ENCODE results near the gene CCDC159. TPM values are rescaled to one million over a fixed set of nuclear protein-coding genes. Genes with fewer than 3 reads are reported as not detected.
A peak's percentile ranks its signal among the peaks of the same experiment; 100 is the strongest.

Gene CCDC159
- total and polyA plus RNA-seq, 2 of the 13 experiments (the other 11 are each of a cell fraction or from before 2014, with no cell fraction given): 1.7 to 6.3 TPM

DNA sequence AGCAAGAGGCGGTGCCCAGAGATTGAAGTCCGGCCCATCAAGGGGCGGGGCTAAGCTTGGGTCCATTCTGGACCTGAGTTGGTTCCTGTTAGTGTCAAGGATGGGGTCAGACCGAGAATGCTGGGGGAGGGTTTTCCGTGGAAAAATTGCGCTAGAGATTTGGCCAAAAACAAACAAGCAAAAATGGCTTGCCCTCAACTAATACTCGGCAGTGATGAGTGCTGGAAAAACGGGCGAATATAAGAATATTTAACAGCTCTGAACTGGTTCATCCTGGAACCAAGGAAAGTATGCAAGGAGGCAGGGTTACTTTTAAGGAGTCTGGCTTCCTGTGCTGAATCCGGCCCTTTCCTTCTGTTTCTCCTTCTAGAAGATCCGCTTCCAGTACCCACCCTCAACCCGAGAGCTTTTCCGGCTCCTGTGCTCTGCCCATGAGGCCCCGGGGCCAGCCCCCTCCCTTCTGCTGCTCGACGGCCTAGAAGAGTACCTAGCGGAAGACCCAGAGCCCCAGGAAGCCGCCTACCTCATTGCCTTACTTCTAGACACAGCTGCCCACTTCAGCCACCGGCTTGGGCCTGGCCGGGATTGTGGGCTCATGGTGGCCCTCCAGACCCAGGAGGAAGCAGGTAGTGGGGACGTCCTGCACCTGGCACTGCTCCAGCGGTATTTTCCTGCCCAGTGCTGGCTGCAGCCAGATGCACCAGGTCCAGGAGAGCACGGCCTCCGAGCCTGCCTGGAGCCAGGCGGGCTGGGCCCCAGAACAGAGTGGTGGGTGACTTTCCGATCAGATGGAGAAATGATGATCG, 29.0 kb downstream of the CCDC159 start (continued):
- TF ChIP-seq NR2C2 (CRISPR knock-in tag; IDR thresholded peaks at IDR 0.05; ENCODE audit: borderline replicate concordance): no peak; the same call in 1 of the 2 replicates
- TF ChIP-seq, protein P1, sequence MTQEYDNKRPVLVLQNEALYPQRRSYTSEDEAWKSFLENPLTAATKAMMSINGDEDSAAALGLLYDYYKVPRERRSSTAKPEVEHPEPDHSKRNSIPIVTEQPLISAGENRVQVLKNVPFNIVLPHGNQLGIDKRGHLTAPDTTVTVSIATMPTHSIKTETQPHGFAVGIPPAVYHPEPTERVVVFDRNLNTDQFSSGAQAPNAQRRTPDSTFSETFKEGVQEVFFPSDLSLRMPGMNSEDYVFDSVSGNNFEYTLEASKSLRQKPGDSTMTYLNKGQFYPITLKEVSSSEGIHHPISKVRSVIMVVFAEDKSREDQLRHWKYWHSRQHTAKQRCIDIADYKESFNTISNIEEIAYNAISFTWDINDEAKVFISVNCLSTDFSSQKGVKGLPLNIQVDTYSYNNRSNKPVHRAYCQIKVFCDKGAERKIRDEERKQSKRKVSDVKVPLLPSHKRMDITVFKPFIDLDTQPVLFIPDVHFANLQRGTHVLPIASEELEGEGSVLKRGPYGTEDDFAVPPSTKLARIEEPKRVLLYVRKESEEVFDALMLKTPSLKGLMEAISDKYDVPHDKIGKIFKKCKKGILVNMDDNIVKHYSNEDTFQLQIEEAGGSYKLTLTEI (CRISPR knock-in tag; conservative IDR thresholded peaks at IDR 0.05): no peak
- no peak for TF ChIP-seq ZSCAN21 (CRISPR knock-in tag; IDR thresholded peaks at IDR 0.05; ENCODE audit: borderline replicate concordance)
- TF ChIP-seq NAIF1 (CRISPR knock-in tag; IDR thresholded peaks at IDR 0.05; ENCODE audit: borderline replicate concordance): no peak; the same call in 1 of the 2 replicates
- TF ChIP-seq NFIB (CRISPR knock-in tag; IDR thresholded peaks at IDR 0.05; ENCODE audit: borderline replicate concordance): no peak
- no peak for TF ChIP-seq ATRX (CRISPR knock-in tag; IDR thresholded peaks at IDR 0.05; ENCODE audit: borderline replicate concordance)
- TF ChIP-seq GTF3A (CRISPR knock-in tag; conservative IDR thresholded peaks at IDR 0.05): no peak
- TF ChIP-seq, protein P2, sequence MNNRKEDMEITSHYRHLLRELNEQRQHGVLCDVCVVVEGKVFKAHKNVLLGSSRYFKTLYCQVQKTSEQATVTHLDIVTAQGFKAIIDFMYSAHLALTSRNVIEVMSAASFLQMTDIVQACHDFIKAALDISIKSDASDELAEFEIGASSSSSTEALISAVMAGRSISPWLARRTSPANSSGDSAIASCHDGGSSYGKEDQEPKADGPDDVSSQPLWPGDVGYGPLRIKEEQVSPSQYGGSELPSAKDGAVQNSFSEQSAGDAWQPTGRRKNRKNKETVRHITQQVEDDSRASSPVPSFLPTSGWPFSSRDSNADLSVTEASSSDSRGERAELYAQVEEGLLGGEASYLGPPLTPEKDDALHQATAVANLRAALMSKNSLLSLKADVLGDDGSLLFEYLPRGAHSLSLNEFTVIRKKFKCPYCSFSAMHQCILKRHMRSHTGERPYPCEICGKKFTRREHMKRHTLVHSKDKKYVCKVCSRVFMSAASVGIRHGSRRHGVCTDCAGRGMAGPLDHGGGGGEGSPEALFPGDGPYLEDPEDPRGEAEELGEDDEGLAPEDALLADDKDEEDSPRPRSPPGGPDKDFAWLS (CRISPR knock-in tag; IDR thresholded peaks at IDR 0.05; ENCODE audit: borderline replicate concordance): 0 out of 2 replicates have a peak, but pooled peaks have one; percentile 86
- TF ChIP-seq ZNF354B (CRISPR knock-in tag; IDR thresholded peaks at IDR 0.05): no peak
- TF ChIP-seq ZFAT (CRISPR knock-in tag; conservative IDR thresholded peaks at IDR 0.05): 0 out of 2 replicates have a peak, but pooled peaks have one; percentile 20
- TF ChIP-seq, protein P3, sequence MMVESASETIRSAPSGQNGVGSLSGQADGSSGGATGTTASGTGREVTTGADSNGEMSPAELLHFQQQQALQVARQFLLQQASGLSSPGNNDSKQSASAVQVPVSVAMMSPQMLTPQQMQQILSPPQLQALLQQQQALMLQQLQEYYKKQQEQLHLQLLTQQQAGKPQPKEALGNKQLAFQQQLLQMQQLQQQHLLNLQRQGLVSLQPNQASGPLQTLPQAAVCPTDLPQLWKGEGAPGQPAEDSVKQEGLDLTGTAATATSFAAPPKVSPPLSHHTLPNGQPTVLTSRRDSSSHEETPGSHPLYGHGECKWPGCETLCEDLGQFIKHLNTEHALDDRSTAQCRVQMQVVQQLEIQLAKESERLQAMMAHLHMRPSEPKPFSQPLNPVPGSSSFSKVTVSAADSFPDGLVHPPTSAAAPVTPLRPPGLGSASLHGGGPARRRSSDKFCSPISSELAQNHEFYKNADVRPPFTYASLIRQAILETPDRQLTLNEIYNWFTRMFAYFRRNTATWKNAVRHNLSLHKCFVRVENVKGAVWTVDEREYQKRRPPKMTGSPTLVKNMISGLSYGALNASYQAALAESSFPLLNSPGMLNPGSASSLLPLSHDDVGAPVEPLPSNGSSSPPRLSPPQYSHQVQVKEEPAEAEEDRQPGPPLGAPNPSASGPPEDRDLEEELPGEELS (CRISPR knock-in tag; IDR thresholded peaks at IDR 0.05): no peak
- TF ChIP-seq, protein P4, sequence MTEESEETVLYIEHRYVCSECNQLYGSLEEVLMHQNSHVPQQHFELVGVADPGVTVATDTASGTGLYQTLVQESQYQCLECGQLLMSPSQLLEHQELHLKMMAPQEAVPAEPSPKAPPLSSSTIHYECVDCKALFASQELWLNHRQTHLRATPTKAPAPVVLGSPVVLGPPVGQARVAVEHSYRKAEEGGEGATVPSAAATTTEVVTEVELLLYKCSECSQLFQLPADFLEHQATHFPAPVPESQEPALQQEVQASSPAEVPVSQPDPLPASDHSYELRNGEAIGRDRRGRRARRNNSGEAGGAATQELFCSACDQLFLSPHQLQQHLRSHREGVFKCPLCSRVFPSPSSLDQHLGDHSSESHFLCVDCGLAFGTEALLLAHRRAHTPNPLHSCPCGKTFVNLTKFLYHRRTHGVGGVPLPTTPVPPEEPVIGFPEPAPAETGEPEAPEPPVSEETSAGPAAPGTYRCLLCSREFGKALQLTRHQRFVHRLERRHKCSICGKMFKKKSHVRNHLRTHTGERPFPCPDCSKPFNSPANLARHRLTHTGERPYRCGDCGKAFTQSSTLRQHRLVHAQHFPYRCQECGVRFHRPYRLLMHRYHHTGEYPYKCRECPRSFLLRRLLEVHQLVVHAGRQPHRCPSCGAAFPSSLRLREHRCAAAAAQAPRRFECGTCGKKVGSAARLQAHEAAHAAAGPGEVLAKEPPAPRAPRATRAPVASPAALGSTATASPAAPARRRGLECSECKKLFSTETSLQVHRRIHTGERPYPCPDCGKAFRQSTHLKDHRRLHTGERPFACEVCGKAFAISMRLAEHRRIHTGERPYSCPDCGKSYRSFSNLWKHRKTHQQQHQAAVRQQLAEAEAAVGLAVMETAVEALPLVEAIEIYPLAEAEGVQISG (CRISPR knock-in tag; IDR thresholded peaks at IDR 0.05): peak; percentile 37
- no peak for TF ChIP-seq TARDBP (CRISPR knock-in tag; IDR thresholded peaks at IDR 0.05)
- TF ChIP-seq, protein P5, sequence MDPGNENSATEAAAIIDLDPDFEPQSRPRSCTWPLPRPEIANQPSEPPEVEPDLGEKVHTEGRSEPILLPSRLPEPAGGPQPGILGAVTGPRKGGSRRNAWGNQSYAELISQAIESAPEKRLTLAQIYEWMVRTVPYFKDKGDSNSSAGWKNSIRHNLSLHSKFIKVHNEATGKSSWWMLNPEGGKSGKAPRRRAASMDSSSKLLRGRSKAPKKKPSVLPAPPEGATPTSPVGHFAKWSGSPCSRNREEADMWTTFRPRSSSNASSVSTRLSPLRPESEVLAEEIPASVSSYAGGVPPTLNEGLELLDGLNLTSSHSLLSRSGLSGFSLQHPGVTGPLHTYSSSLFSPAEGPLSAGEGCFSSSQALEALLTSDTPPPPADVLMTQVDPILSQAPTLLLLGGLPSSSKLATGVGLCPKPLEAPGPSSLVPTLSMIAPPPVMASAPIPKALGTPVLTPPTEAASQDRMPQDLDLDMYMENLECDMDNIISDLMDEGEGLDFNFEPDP (CRISPR knock-in tag; conservative IDR thresholded peaks at IDR 0.05): no peak
- no peak for TF ChIP-seq ZFP36L2 (CRISPR knock-in tag; IDR thresholded peaks at IDR 0.05)
- TF ChIP-seq ZNF552 (CRISPR knock-in tag; IDR thresholded peaks at IDR 0.05; ENCODE audit: borderline replicate concordance): no peak
- no peak for TF ChIP-seq ARNT (IDR thresholded peaks at IDR 0.05)
- no peak for TF ChIP-seq SIN3B (IDR thresholded peaks at IDR 0.05; ENCODE audit: low read length)
- no peak for TF ChIP-seq RNF2 (conservative IDR thresholded peaks at IDR 0.05; ENCODE audit: low read depth)
